Vagina (tissue), 2 donors: ENCODE measurements around the gene CHP1. TPM values are rescaled to one million over a fixed set of nuclear protein-coding genes. Genes with fewer than 3 reads are reported as not detected.

ENCODE experiments used
- DNase-seq, 2 donors: peaks; one replicate each; pipeline ENCODE4 v3.0.0-alpha.2; 2017; ENCODE audit errors: extremely low spot score in 2 of 2
- H3K27ac ChIP-seq: fragments of 200-600 bp; sonication (generic); one replicate; pipeline ENCODE4 v1.5.1; 2019
- H3K27me3 ChIP-seq: fragments of 200-600 bp; sonication (generic); one replicate; pipeline ENCODE4 v1.5.1; 2019
- H3K36me3 ChIP-seq, 2 donors: fragments of 200-600 bp; sonication (generic); one replicate each; pipeline ENCODE4 v1.5.1; 2017 to 2019
- H3K4me1 ChIP-seq: fragments of 200-600 bp; sonication (generic); one replicate; pipeline ENCODE4 v1.5.1; 2019
- H3K4me3 ChIP-seq, 2 donors: fragments of 200-600 bp; sonication (generic); 1 replicate in 1 of 2; 2 replicates in 1 of 2; pipeline ENCODE4 v1.5.1; 2016 to 2019
- H3K9me3 ChIP-seq: fragments of 200-600 bp; sonication (generic); one replicate; pipeline ENCODE4 v1.5.1; 2019
- POLR2A ChIP-seq, 2 donors: fragments of 450-650 bp; IDR thresholded peaks; one replicate each; pipeline ENCODE4 v1.6.1; 2017; ENCODE audit warnings: antibody characterized with exemption in 2 of 2, mild to moderate bottlenecking in 2 of 2, moderate library complexity in 2 of 2
- POLR2AphosphoS5 ChIP-seq, 2 donors: sonication (generic); formaldehyde crosslinking; IDR thresholded peaks; one replicate each; pipeline ENCODE4 v1.9.0; 2017; ENCODE audit warnings: antibody characterized with exemption in 2 of 2, mild to moderate bottlenecking in 2 of 2, low read depth in 1 of 2; ENCODE audit not compliant: insufficient read depth in 1 of 2
- intact Hi-C: fragments of 100-400 bp; cut with DNase I; formaldehyde crosslinking; loops from one replicate; pipeline ENCODE4 v1.15.1; 2023
- total RNA-seq: library from RNA; depleted of rRNA; stranded (reverse); fragments of >200 nt; gene quantifications from one replicate; pipeline ENCODE4 v1.2.3, GENCODE V29; 2016
- TF ChIP-seq, protein P1 (sequence below), 3 experiments: fragments of 450-650 bp in 2 of 3; fragments of 200-600 bp in 1 of 3; sonication (generic) in 1 of 3; IDR thresholded peaks; one replicate each; pipeline ENCODE4 v1.5.1; 2017 to 2019; ENCODE audit warnings: antibody characterized with exemption in 3 of 3, mild to moderate bottlenecking in 2 of 3, moderate library complexity in 2 of 3

The CHP1 gene
- 119 TPM for total RNA-seq

- Histone ChIP-seq H3K4me1 (peaks cover 23% of the 10 kb centered on the region), H3K27ac (peak within 1 kb of the TSS; percentile 86), H3K4me3 (peak within 1 kb of the TSS; percentile 86 to 94), H3K36me3 (no peaks in the 10 kb centered on the region), H3K9me3 (no peaks in the 10 kb centered on the region), H3K27me3 (no peaks in the 10 kb centered on the region)
- peak; percentile 97 to 98 for DNase-seq
- intact Hi-C loops, result no loop called here
- peak in 1 of 2 donors; percentile 61 for TF ChIP-seq POLR2A (IDR thresholded peaks at IDR 0.05)
- peak; percentile 82 to 94 for TF ChIP-seq POLR2AphosphoS5 (IDR thresholded peaks at IDR 0.05; ENCODE audit: insufficient read depth in 1 of 2, low read depth in 1 of 2)
- TF ChIP-seq, protein P1, sequence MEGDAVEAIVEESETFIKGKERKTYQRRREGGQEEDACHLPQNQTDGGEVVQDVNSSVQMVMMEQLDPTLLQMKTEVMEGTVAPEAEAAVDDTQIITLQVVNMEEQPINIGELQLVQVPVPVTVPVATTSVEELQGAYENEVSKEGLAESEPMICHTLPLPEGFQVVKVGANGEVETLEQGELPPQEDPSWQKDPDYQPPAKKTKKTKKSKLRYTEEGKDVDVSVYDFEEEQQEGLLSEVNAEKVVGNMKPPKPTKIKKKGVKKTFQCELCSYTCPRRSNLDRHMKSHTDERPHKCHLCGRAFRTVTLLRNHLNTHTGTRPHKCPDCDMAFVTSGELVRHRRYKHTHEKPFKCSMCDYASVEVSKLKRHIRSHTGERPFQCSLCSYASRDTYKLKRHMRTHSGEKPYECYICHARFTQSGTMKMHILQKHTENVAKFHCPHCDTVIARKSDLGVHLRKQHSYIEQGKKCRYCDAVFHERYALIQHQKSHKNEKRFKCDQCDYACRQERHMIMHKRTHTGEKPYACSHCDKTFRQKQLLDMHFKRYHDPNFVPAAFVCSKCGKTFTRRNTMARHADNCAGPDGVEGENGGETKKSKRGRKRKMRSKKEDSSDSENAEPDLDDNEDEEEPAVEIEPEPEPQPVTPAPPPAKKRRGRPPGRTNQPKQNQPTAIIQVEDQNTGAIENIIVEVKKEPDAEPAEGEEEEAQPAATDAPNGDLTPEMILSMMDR (IDR thresholded peaks at IDR 0.05), result peak; percentile 74 to 90 (median 84)
Observed at GRCh38 chr15:41230650-41231421, at the start of gene CHP1, which contains the start of gene EXD1. TSS of gene CHP1 (plus strand) at chr15:41231268. CDS start at chr15:41231383, 115 bp downstream. TSS of gene EXD1 (minus strand) at chr15:41230757. CDS start at chr15:41226575, 4,182 bp downstream.

DNA sequence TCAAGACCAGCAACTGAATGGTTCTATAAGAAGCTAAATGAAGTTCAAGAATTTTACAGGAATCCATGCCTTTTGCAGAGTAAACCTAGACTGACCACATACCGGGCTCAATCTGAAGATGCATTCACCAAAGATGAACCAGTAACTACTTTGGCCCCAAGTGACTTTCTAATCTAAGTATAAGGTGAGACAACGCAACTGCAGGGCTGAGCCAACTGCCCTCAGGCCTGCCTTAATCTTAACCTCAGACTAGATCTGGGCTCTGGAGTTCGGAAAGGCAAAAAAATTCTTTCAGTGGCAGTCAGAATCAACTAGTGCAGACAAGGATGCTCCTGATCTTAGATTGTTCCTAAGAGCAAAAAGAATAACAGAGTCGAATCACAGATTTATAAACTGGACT, 48.8 kb upstream of the CHP1 start:
- intact Hi-C loops, result no loop called here
- DNase-seq, result no peak
- H3K9me3 ChIP-seq, result no peaks in the 10 kb centered on the region
- no peak overlapping the region for H3K27ac ChIP-seq
- no peaks in the 10 kb centered on the region for H3K36me3 ChIP-seq
- no peaks in the 10 kb centered on the region for H3K4me1 ChIP-seq
- H3K4me3 ChIP-seq, result no peak overlapping the region
- TF ChIP-seq POLR2A (IDR thresholded peaks at IDR 0.05) (no peak), POLR2AphosphoS5 (IDR thresholded peaks at IDR 0.05; ENCODE audit: insufficient read depth in 1 of 2, low read depth in 1 of 2) (no peak)
- TF ChIP-seq, protein P1 (IDR thresholded peaks at IDR 0.05), result no peak
- no peaks in the 10 kb centered on the region for H3K27me3 ChIP-seq

DNA sequence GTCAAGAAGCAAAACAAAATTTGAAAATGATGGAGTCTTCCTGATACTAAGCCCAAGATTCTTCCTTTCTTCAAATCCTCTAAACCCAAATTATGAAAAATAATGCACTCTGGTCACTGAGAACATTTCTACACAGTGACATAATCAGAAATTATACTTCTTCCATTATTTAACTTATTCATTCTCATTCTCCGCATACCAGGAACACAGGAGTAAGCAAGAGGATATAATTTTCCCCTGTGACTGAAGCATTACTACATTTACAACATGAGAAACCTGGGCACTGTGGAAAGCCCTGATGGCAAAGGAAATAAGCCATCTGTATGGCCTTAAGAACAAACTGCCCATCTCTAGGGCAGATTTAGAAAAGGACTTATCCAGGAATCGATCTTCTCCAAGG, 47.5 kb upstream of the CHP1 start:
- TF ChIP-seq, protein P1 (IDR thresholded peaks at IDR 0.05), result no peak

GRCh38 chr15:41194444-41194843, 36.6 kb upstream of the CHP1 start:
- Histone ChIP-seq H3K27ac (no peak overlapping the region), H3K9me3 (no peaks in the 10 kb centered on the region), H3K27me3 (no peaks in the 10 kb centered on the region), H3K4me3 (no peak overlapping the region), H3K4me1 (no peaks in the 10 kb centered on the region), H3K36me3 (no peaks in the 10 kb centered on the region)
- intact Hi-C loops, result no loop called here
- no peak for DNase-seq
- TF ChIP-seq POLR2AphosphoS5 (IDR thresholded peaks at IDR 0.05; ENCODE audit: insufficient read depth in 1 of 2, low read depth in 1 of 2) (no peak), POLR2A (IDR thresholded peaks at IDR 0.05) (no peak)
- TF ChIP-seq, protein P1 (IDR thresholded peaks at IDR 0.05), result no peak

More for the DNA sequence above, 47.5 kb upstream of the CHP1 start:
- Histone ChIP-seq H3K4me3 (no peak overlapping the region), H3K36me3 (no peaks in the 10 kb centered on the region), H3K4me1 (no peaks in the 10 kb centered on the region), H3K9me3 (no peaks in the 10 kb centered on the region), H3K27ac (no peak overlapping the region), H3K27me3 (no peaks in the 10 kb centered on the region)
- intact Hi-C loops, result no loop called here
- no peak for DNase-seq

DNA sequence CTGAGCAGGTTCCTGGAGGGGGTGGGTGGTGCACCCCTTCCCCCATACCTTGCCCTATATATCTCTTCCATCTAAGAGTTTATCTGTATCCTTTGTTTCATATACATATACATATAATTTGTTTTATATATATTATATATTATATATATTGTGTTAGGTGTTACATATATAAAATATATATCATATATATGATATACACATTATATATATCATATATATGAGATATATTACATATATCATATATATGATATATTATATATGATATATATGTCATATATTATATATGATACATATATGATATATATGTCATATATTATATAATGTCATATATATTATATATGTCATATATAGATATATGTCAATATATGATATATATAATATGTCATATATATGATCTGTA, 31.6 kb upstream of the CHP1 start:
- no peak overlapping the region for H3K4me3 ChIP-seq
- DNase-seq, result no peak
- no peaks in the 10 kb centered on the region for H3K36me3 ChIP-seq
- H3K4me1 ChIP-seq, result no peaks in the 10 kb centered on the region
- no peaks in the 10 kb centered on the region for H3K9me3 ChIP-seq
- intact Hi-C loops, result no loop called here
- H3K27ac ChIP-seq, result no peak overlapping the region
- TF ChIP-seq, protein P1 (IDR thresholded peaks at IDR 0.05), result no peak
- TF ChIP-seq POLR2A (IDR thresholded peaks at IDR 0.05), result no peak
- no peak for TF ChIP-seq POLR2AphosphoS5 (IDR thresholded peaks at IDR 0.05; ENCODE audit: insufficient read depth in 1 of 2, low read depth in 1 of 2)
- H3K27me3 ChIP-seq, result no peaks in the 10 kb centered on the region
